ENCODE results near the gene ANKRD33B.
"Not testable (repeated sequence)": the region's sequence is repeated elsewhere in the genome, so short reads cannot be mapped to it uniquely, and the experiment has no call there.

The ANKRD33B gene

DNA sequence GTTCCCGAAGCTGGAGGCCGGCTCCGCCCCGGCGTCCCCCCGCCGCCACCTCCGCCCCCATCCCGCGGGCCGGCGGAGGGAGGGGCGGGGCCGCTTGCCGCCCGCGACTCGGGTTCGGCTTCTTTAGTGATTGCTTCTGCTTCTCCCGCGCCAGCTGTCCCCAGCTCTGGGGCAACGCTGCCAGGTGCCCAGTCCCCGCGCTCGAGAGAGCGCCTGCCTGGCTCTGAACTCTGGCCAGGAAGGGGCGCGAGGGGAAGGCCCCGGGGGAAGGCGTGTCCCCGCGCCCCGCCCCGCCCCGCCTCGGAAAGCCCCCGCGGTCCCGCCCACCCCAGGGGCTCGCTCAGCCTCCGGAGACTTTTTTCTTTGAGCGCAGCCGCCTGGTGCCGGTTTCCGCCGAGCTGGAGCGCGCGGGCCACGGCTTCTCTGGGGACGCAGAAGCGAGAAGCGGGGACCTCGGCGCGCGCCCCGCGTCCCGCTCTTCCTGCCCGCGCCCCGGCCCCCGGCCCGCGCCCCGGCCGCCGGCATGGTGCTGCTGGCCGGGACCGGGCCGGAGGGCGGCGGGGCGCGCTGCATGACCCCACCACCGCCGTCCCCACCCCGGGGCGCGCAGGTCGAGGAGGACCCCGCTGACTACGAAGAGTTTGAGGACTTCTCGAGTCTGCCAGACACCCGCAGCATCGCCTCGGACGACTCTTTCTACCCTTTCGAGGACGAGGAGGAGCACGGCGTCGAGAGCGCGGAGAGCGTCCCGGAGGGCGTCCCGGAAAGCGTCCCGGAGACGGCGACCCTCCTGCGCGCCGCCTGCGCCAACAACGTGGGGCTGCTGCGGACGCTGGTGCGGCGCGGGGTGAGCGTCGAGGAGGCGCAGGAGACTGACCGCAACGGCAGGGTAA lies at the start of gene ANKRD33B:
ANKRD33B (plus strand) TSS at position 126 of the 893 bp plus-strand sequence; CDS start at position 524, 398 bp downstream.
- peaks cover 12% of the 10 kb centered on the region for H3K27me3 ChIP-seq (ENCODE audit: low read depth, low read length)
- no peak within 1 kb of the TSS for H3K27ac ChIP-seq (ENCODE audit: low read length)
- H3K4me1 ChIP-seq (ENCODE audit: control insufficient read depth in 1 of 2, insufficient read depth in 2 of 2, low read length in 2 of 2): peaks cover 4 to 38% of the 10 kb centered on the region in 2 donors

GRCh38 chr5:10514572-10514971 lies 49.3 kb upstream of the ANKRD33B start:
- not testable (repeated sequence) for H3K27me3 ChIP-seq (ENCODE audit: low read depth, low read length); H3K27ac ChIP-seq (ENCODE audit: low read length); H3K4me3 ChIP-seq (ENCODE audit: low read depth in 1 of 2, low read length in 2 of 2); H3K9me3 ChIP-seq (ENCODE audit: control insufficient read depth in 1 of 2, low read length in 2 of 2); H3K36me3 ChIP-seq (ENCODE audit: control insufficient read depth in 1 of 2, insufficient read depth in 2 of 2, low read length in 2 of 2); H3K4me1 ChIP-seq (ENCODE audit: control insufficient read depth in 1 of 2, insufficient read depth in 2 of 2, low read length in 2 of 2)

More for the DNA sequence above, at the start of gene ANKRD33B:
- Histone ChIP-seq H3K9me3 (ENCODE audit: control insufficient read depth in 1 of 2, low read length in 2 of 2) (no peaks in the 10 kb centered on the region), H3K36me3 (ENCODE audit: control insufficient read depth in 1 of 2, insufficient read depth in 2 of 2, low read length in 2 of 2) (no peaks in the 10 kb centered on the region), H3K4me3 (ENCODE audit: low read depth in 1 of 2, low read length in 2 of 2) (peak within 1 kb of the TSS; percentile 48 to 78)

DNA sequence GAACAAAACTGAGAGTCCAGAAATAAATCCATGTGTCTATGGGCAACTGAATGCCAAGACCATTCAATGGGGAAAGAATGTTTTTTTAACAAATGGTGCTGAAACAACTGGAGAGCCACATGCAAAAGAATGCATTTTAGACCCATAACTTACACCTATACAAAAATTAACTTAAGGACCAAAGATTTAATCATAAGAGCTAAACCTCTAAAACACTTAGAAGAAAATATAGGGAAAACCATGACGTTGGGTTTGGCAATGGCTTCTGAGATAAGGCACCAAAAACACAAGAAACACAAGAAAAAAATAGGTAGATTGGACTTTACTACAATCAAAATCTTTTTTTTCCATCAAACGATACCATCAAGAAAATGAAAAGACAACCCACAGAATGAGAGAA lies 48.4 kb upstream of the ANKRD33B start:
- Histone ChIP-seq H3K9me3 (ENCODE audit: control insufficient read depth in 1 of 2, low read length in 2 of 2) (no peaks in the 10 kb centered on the region), H3K4me3 (ENCODE audit: low read depth in 1 of 2, low read length in 2 of 2) (no peak overlapping the region), H3K27ac (ENCODE audit: low read length) (no peak overlapping the region), H3K4me1 (ENCODE audit: control insufficient read depth in 1 of 2, insufficient read depth in 2 of 2, low read length in 2 of 2) (no peaks in the 10 kb centered on the region), H3K27me3 (ENCODE audit: low read depth, low read length) (no peaks in the 10 kb centered on the region), H3K36me3 (ENCODE audit: control insufficient read depth in 1 of 2, insufficient read depth in 2 of 2, low read length in 2 of 2) (no peaks in the 10 kb centered on the region)

DNA sequence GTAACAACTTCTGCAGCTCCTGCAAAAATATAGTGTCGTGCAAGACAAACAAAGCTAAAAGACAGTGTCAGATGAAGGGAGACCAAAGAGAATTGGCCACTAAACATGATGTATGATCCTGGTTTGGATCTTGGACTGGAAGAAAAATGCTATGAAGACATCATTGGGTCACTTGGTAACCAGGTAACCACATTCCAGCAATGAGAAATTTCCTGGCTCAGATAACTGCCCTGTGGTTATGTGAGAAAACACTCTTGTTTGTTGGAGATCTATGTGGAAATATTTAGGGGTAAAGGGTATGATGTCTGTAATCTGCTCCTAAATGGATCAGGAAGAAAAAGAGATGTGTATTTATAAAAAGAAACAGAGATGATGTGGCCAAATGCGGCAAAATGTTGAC lies 45.5 kb upstream of the ANKRD33B start:
- Histone ChIP-seq H3K4me3 (ENCODE audit: low read depth in 1 of 2, low read length in 2 of 2) (no peak overlapping the region), H3K27ac (ENCODE audit: low read length) (no peak overlapping the region), H3K36me3 (ENCODE audit: control insufficient read depth in 1 of 2, insufficient read depth in 2 of 2, low read length in 2 of 2) (no peaks in the 10 kb centered on the region), H3K9me3 (ENCODE audit: control insufficient read depth in 1 of 2, low read length in 2 of 2) (no peaks in the 10 kb centered on the region), H3K27me3 (ENCODE audit: low read depth, low read length) (no peaks in the 10 kb centered on the region), H3K4me1 (ENCODE audit: control insufficient read depth in 1 of 2, insufficient read depth in 2 of 2, low read length in 2 of 2) (no peaks in the 10 kb centered on the region)

GRCh38 chr5:10519729-10520128 lies 44.1 kb upstream of the ANKRD33B start:
- Histone ChIP-seq H3K36me3 (ENCODE audit: control insufficient read depth in 1 of 2, insufficient read depth in 2 of 2, low read length in 2 of 2) (no peaks in the 10 kb centered on the region), H3K9me3 (ENCODE audit: control insufficient read depth in 1 of 2, low read length in 2 of 2) (no peaks in the 10 kb centered on the region), H3K4me1 (ENCODE audit: control insufficient read depth in 1 of 2, insufficient read depth in 2 of 2, low read length in 2 of 2) (no peaks in the 10 kb centered on the region), H3K27me3 (ENCODE audit: low read depth, low read length) (no peaks in the 10 kb centered on the region), H3K27ac (ENCODE audit: low read length) (no peak overlapping the region), H3K4me3 (ENCODE audit: low read depth in 1 of 2, low read length in 2 of 2) (no peak overlapping the region)

- H3K36me3 ChIP-seq (ENCODE audit: control insufficient read depth in 1 of 2, insufficient read depth in 2 of 2, low read length in 2 of 2): no peaks in the 10 kb centered on the region
- H3K27ac ChIP-seq (ENCODE audit: low read length): no peak overlapping the region
- H3K27me3 ChIP-seq (ENCODE audit: low read depth, low read length): no peaks in the 10 kb centered on the region
Observed at GRCh38 chr5:10520706-10521105, 43.2 kb upstream of the ANKRD33B start.

DNA sequence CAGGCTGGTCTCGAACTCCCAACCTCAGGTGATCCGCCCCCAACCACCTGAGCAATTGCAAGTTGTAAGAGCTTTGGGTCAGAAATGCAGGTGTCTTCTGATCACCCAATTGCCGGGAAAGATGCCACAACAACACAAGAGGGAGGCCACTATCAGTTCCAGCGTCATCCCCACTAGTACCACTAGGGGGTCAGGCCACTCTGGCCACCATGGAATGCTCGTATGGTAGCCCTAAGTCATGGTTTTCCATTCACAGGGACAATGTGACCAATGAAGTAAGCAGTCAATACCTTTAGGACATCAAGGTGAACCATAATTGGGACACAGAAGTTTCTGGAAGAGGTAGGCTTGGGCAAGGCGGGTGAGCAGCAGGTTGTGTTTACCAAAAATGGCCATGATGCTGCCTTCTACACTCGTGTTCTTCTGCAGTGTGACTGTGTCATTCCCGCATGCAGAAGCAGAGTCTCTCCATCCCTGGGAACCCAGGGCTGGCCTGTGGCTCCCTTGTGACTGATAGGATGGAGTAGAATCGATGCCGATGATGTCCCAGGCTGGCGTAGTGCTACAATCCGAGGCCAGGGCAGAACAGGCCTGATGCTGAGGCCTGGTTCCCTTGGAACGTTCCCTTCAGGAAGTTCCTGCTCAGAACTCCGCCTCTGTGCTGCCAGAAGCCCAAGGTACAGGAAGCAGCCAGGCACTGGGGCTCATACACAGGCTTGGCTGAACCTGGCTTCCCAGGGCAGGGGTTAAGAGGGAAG lies 42.2 kb upstream of the ANKRD33B start:
- H3K9me3 ChIP-seq (ENCODE audit: control insufficient read depth in 1 of 2, low read length in 2 of 2): no peaks in the 10 kb centered on the region
- H3K36me3 ChIP-seq (ENCODE audit: control insufficient read depth in 1 of 2, insufficient read depth in 2 of 2, low read length in 2 of 2): no peaks in the 10 kb centered on the region
- H3K4me3 ChIP-seq (ENCODE audit: low read depth in 1 of 2, low read length in 2 of 2): no peak overlapping the region
- H3K27me3 ChIP-seq (ENCODE audit: low read depth, low read length): no peaks in the 10 kb centered on the region
- H3K4me1 ChIP-seq (ENCODE audit: control insufficient read depth in 1 of 2, insufficient read depth in 2 of 2, low read length in 2 of 2): no peaks in the 10 kb centered on the region
- no peak overlapping the region for H3K27ac ChIP-seq (ENCODE audit: low read length)

More at GRCh38 chr5:10520706-10521105, 43.2 kb upstream of the ANKRD33B start:
- Histone ChIP-seq H3K9me3 (ENCODE audit: control insufficient read depth in 1 of 2, low read length in 2 of 2) (no peaks in the 10 kb centered on the region), H3K4me3 (ENCODE audit: low read depth in 1 of 2, low read length in 2 of 2) (no peak overlapping the region), H3K4me1 (ENCODE audit: control insufficient read depth in 1 of 2, insufficient read depth in 2 of 2, low read length in 2 of 2) (no peaks in the 10 kb centered on the region)

DNA sequence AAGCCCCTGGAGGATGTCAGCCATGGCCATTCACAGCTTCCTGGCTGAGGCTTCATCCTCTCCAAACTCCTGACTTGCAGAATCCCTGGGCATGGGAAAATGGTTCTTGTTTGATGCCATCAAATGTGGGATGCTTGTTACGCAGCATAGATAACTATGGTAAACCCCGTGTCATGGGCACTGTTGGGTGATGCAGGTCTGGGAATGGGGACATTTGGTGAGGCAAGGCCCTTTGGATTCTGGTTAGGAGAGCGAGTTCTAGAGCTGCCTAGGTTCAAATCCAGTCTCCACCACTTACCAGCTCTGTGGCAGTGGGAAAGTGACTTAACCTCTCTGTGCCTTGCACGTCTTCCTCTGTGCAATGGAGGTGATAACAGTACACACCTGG lies 41.7 kb upstream of the ANKRD33B start:
- Histone ChIP-seq H3K27me3 (ENCODE audit: low read depth, low read length) (no peaks in the 10 kb centered on the region), H3K4me3 (ENCODE audit: low read depth in 1 of 2, low read length in 2 of 2) (no peak overlapping the region), H3K4me1 (ENCODE audit: control insufficient read depth in 1 of 2, insufficient read depth in 2 of 2, low read length in 2 of 2) (no peaks in the 10 kb centered on the region), H3K27ac (ENCODE audit: low read length) (no peak overlapping the region), H3K9me3 (ENCODE audit: control insufficient read depth in 1 of 2, low read length in 2 of 2) (no peaks in the 10 kb centered on the region), H3K36me3 (ENCODE audit: control insufficient read depth in 1 of 2, insufficient read depth in 2 of 2, low read length in 2 of 2) (no peaks in the 10 kb centered on the region)

- Histone ChIP-seq H3K27ac (ENCODE audit: low read length) (no peak overlapping the region), H3K9me3 (ENCODE audit: control insufficient read depth in 1 of 2, low read length in 2 of 2) (no peaks in the 10 kb centered on the region), H3K4me1 (ENCODE audit: control insufficient read depth in 1 of 2, insufficient read depth in 2 of 2, low read length in 2 of 2) (no peaks in the 10 kb centered on the region), H3K4me3 (ENCODE audit: low read depth in 1 of 2, low read length in 2 of 2) (no peak overlapping the region), H3K27me3 (ENCODE audit: low read depth, low read length) (no peaks in the 10 kb centered on the region), H3K36me3 (ENCODE audit: control insufficient read depth in 1 of 2, insufficient read depth in 2 of 2, low read length in 2 of 2) (no peaks in the 10 kb centered on the region)
Observed at GRCh38 chr5:10524376-10525123, 39.3 kb upstream of the ANKRD33B start.

DNA sequence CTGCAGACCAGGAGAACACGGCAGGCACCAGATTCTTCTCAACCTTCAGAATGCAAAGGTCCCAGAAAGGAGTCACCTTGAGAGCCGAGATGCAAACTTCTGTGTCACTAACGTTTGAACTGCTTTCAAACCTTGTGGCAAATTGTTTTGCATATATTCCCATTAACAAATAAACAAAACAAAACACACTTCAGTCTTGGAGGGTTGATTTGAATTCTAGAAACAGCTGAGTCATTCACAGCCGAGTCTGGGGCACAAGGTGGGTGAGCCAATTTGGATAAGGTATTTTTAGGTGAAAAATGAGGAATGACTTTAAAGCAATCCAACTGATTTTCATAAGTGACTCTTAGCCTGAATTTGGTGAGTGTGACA lies 38.8 kb upstream of the ANKRD33B start:
- Histone ChIP-seq H3K27ac (ENCODE audit: low read length) (no peak overlapping the region), H3K4me1 (ENCODE audit: control insufficient read depth in 1 of 2, insufficient read depth in 2 of 2, low read length in 2 of 2) (no peaks in the 10 kb centered on the region), H3K9me3 (ENCODE audit: control insufficient read depth in 1 of 2, low read length in 2 of 2) (no peaks in the 10 kb centered on the region), H3K27me3 (ENCODE audit: low read depth, low read length) (no peaks in the 10 kb centered on the region), H3K4me3 (ENCODE audit: low read depth in 1 of 2, low read length in 2 of 2) (no peak overlapping the region), H3K36me3 (ENCODE audit: control insufficient read depth in 1 of 2, insufficient read depth in 2 of 2, low read length in 2 of 2) (no peaks in the 10 kb centered on the region)

DNA sequence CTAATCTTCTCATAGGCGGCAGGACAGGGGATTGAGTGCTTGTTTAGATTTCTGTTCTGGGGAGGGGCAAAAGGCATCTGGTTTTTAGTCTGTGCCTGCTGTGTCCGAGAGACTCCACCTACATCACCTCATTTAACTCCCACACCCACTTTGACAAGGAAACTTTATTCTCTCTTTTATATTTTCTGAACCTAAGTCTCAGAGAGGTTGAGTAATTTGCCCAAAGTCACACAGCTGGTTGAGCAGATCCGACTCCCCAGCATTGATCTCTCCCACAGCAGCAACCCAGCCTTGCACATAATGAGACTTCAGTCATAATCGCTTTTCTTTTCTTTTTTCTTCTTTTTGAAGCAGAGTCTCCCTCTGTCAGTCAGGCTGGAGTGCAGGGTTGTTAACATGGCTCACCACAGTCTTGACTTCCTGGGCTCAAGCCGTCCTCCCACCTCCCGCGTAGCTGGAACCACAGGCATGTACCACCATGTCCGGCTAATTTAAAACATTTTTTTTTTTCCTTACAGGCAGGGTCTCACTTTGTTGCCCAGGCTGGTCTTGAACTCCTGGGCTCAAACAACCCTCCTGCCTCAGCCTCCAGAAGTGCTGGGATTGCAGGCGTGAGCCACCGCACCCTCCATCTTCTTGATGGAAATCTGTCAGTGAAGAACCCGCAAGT lies 36.5 kb upstream of the ANKRD33B start:
- no peak overlapping the region for H3K4me3 ChIP-seq (ENCODE audit: low read depth in 1 of 2, low read length in 2 of 2)
- peaks cover 1% of the 10 kb centered on the region for H3K27me3 ChIP-seq (ENCODE audit: low read depth, low read length)
- H3K36me3 ChIP-seq (ENCODE audit: control insufficient read depth in 1 of 2, insufficient read depth in 2 of 2, low read length in 2 of 2): no peaks in the 10 kb centered on the region
- H3K9me3 ChIP-seq (ENCODE audit: control insufficient read depth in 1 of 2, low read length in 2 of 2): no peaks in the 10 kb centered on the region
- H3K4me1 ChIP-seq (ENCODE audit: control insufficient read depth in 1 of 2, insufficient read depth in 2 of 2, low read length in 2 of 2): no peaks in the 10 kb centered on the region
- no peak overlapping the region for H3K27ac ChIP-seq (ENCODE audit: low read length)

Measured in muscle layer of duodenum (tissue), 2 donors.